NCI-H2081 treated with DMSO at 0.1 percent for 48 hours (cell line): ENCODE measurements around the gene TMEM178B.
"Not testable (repeated sequence)": the region's sequence is repeated elsewhere in the genome, so short reads cannot be mapped to it uniquely, and the experiment has no call there.

Experiments used
- DNase-seq: peaks from one replicate; lab custom pipeline; 2025; lab: John Stamatoyannopoulos, UW

TMEM178B gene

GRCh38 chr7:141387521-141388217, 313.8 kb downstream of the TMEM178B start:
- DNase-seq: no peak

DNA sequence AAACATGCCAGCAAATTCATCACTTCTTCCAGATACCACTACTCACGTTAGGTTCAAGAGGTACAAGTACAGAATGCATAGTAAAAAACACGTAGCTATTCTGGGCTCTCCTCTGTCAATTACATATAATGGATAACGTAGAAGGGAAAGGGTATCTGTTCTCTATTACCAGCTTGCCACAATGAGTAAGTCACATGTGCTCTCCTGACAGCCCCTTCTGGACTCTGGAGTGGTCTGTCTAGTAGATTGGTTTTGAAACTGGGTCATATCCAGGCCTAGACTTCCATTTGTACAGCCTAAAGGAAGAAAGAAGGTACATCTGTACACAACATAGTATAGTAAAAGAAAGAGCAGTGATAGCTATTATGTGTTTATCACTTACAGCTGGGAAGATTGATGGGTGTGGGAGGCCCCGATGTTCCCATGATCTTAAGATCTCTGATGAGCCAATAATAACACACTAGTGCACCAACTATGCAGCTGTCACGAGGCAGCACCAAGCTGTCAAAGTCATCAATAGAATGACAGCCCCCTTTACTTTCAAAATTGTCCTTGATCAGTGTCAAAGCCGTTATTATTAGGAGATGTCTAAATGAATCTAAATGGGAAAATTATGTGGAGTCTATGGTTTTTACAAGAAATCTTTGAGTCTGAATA, 315.4 kb downstream of the TMEM178B start:
- DNase-seq: no peak

- no peak for DNase-seq
These were observed 316.5 kb downstream of the TMEM178B start for GRCh38 chr7:141390339-141390738.

- DNase-seq: no peak
These were observed 319.2 kb downstream of the TMEM178B start for GRCh38 chr7:141393056-141393455.

- no peak for DNase-seq
These were observed 323.6 kb downstream of the TMEM178B start for GRCh38 chr7:141397236-141398163.

DNA sequence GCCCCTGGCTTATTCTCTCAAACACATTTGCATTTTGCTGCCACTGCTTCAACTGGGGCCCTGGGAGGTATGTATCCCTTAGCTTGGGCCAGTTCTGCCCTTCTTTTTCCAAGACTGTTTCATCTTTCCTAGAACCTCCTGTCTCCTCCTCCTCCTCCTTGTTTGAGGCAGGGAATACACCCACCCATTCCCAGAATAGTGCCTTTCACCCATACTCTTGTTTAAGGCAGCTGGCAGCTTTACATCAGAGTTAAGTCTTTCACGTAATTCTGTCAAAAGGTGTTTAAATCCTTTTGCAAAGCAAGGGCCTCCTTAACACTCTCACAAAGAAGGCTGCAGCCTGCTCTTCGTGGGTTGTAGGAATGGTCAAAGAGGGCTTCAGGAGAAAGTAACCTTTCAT, 326.5 kb downstream of the TMEM178B start:
- no peak for DNase-seq

- DNase-seq: no peak
These were observed 328.6 kb downstream of the TMEM178B start for GRCh38 chr7:141402277-141402996.

DNA sequence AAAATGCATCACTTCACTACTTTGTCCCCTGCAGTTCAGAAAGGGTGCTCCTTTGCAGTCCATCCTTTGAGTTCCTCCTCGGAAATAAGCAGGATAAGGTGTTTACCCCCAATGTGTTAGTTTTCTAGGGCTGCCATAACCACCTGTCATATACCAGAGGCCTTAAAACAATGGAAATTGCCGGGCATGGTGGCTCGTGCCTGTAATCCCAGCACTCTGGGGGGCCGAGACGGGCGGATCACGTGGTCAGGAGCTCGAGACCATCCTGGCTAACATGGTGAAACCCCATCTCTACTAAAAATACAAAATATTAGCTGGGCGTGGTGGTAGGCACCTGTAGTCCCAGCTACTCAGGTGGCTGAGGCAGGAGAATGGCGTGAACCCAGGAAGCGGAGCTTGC, 330.0 kb downstream of the TMEM178B start:
- DNase-seq: not testable (repeated sequence)

GRCh38 chr7:141406347-141406746, 332.5 kb downstream of the TMEM178B start:
- no peak for DNase-seq

- no peak for DNase-seq
These were observed 334.0 kb downstream of the TMEM178B start for GRCh38 chr7:141407893-141408292.

- DNase-seq: no peak
These were observed 334.6 kb downstream of the TMEM178B start for GRCh38 chr7:141408440-141408839.

DNA sequence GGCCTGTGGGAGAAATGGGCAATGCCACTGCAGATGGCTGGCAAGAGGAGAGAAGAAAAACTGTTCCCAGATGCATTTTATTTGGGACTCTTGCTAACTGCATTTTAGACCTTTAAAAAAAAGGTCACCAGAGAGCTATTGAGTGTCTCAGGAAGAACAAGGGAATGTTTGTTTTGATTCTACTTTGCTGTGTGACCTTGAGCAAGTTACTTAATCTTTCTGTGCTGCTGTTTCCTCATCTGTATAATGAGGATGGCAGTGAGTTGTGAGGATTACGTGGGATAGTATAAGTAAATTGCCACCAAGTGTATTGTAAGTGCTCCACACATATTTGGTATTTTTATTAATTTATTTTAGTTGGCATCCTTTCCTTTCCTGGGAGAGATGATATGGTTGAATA, 335.4 kb downstream of the TMEM178B start:
- DNase-seq: no peak

DNA sequence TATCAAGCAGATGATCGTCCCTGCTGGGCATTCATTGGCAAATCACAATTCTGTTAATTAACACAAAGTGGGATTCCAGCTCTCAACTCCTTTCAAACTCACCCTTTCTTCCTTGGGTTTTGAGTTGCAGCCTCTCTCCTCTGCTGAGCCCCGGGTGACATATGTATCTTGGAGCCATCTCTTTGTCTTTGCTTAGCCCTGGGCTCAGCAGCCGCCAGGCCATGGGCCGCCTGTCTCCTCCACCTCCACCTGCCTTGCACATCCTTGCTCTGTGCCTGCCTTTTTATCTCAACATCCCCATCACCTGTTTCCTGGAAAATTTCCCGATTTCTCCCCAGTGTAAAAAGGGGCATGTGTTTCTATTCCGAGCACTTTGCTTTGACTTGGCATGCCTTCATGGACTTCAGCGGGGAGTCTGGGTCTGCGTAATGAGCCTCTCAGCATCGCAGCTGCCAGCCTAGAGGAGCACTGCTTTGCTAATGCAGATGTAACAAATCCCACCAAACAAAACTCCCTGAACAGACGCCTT, 336.0 kb downstream of the TMEM178B start:
- DNase-seq: peak; percentile 83

DNA sequence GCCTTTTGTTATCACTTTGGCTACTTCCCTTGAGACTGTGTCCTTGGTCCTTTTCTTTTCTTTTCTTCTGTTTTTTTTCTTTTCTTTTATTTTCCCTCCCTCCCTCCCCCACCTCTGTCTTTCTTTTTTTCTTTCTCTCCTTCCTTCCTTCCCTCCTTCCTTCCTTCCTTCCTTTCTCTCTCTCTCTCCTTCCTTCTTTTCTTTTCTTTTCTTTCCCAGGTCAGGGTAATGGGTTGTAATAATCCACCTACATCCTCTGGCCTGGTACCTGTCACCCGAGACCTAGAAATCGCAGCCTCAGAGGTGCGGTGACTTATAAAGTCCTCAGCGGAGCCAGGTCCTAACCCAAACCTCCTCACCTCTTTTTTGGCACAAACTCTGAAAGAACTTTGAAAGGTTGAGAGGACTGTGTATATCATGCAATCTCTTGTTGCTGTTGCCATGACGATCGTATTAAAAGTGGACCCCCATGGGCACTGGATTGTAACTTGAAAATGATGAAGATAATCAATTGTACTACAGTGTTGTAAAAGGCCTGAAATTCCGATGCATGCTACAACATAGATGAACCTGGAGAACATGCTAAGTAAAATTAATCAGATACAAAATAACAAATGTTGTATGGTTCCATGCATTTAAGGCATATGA, 336.6 kb downstream of the TMEM178B start:
- no peak for DNase-seq

- no peak for DNase-seq
These were observed 337.3 kb downstream of the TMEM178B start for GRCh38 chr7:141411133-141411532.

GRCh38 chr7:141415999-141416398, 342.1 kb downstream of the TMEM178B start:
- DNase-seq: no peak

DNA sequence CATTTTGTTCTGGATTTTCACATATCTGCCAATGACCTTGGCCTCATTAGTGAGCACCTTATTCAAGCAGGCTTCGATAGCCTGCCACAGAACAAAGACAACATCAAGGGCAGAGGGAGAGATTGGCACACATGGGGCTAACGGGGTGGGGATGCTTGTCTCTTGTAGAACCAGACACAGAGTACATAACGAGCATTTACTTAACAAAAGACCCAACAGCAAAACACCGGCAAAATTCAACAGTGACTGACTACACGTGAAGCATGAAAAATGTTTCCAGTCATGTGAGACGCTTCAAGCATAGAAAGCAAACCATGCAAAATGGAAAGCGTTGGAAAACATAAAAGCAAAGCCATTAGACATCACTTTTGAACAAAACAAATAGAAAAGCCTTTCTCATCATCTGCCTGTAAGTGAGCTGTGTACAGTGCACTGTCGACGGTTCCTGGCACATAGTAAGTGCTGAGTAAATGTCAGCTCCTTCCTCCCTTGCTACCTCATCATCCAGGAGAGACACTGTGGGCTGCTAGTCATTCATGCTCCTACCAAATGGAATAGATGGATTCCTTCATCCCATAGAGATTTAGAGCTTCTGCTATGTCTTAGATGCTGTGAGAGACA, 342.9 kb downstream of the TMEM178B start:
- DNase-seq: peak; percentile 45

DNA sequence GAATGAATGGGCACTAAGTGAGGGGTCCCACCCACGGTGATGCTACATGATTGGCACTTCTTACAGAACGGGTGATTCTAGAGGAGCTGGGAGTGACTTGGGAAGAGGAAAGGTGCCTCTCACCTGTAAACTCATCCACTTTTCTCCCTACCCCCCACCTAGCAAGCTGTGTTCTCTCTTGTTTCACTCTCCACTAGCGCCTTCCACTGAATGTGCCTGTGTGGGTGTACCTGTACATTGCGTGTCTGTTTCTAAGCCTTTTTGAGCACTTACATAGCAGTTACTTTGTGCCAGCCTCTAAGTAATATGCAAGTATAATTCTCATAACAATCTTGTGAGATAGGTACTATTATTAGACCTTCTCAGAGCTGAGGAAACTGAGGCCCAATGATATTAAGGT, 343.6 kb downstream of the TMEM178B start:
- DNase-seq: no peak

GRCh38 chr7:141418066-141418465, 344.2 kb downstream of the TMEM178B start:
- DNase-seq: no peak

DNA sequence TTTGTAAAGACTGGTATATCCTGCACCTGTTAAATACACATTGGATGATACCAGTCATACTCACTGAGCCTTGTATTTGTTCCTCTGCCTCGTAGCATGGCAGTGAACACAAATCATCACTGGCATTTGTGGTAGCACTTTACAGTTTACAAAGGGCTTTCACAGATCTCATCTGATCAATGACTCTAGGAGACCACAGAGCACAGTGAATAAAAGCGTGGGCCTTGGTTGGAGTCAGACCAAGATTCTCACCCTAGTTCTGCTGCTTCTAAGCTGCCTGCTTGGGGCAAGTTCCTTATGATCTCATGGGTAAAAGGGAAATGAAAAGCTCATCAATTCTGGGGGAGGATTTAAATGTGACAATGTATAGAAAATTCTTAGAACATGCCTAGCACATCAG, 347.4 kb downstream of the TMEM178B start:
- DNase-seq: no peak

GRCh38 chr7:141427134-141427533, 353.3 kb downstream of the TMEM178B start:
- no peak for DNase-seq
